Stimulated activated naive B cell treated with anti-CD40 and anti-IgM and Interleukin-4, amounts not matched to agents 10 μg/mL and 1 μg/mL and 100 μg/mL, for 72 hours (primary cell): ENCODE data around the gene DGAT2.

Source experiments
- ATAC-seq, 2 donors: fragments of 150-1000 bp; cut with Tn5 transposase; replicated peaks; 2 replicates each; pipeline ENCODE4 v1.10.0; 2021; ENCODE audit warnings: moderate library complexity in 1 of 2
- DNase-seq: peaks from one replicate; pipeline ENCODE4 v3.0.0; 2021
- H3K27ac Mint-ChIP-seq: one replicate; pipeline ENCODE4 v1.8.0; 2022; ENCODE audit warnings: mild to moderate bottlenecking, mixed read lengths
- H3K27me3 Mint-ChIP-seq, 2 donors: one replicate each; pipeline ENCODE4 v1.8.0; 2022; ENCODE audit warnings: mixed read lengths in 2 of 2
- H3K36me3 Mint-ChIP-seq, 2 donors: one replicate each; pipeline ENCODE4 v1.8.0; 2022; ENCODE audit warnings: mixed read lengths in 2 of 2, mild to moderate bottlenecking in 1 of 2
- H3K4me1 Mint-ChIP-seq, 2 donors: one replicate each; pipeline ENCODE4 v1.8.0; 2022; ENCODE audit warnings: mixed read lengths in 2 of 2, mild to moderate bottlenecking in 1 of 2
- H3K4me3 Mint-ChIP-seq, 2 donors: one replicate each; pipeline ENCODE4 v1.8.0; 2022; ENCODE audit warnings: mild to moderate bottlenecking in 2 of 2, mixed read lengths in 2 of 2, moderate library complexity in 1 of 2
- H3K9me3 Mint-ChIP-seq, 2 donors: one replicate each; pipeline ENCODE4 v1.8.0; 2022; ENCODE audit warnings: mixed read lengths in 2 of 2, mild to moderate bottlenecking in 1 of 2

The DGAT2 gene

DNA sequence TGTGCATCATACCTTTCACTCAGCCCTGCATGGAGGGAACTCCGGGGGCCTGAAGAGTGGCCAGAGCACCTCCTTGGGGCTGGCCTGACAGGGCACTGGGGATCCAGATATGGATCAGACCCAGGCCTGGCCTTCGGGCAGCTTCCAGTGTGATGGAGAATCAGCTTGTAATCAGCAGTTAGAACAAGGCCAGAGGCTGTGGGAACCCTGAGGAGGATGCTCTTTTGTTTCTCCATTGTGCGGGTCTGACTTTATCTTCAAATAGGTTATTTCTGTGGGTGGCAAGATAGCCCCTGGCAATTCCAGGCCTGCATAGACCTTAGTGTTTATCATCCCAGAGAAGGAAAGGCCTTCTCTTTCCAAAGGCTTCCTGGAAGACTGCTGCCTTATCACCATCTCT lies 12.3 kb downstream of the DGAT2 start:
- no peak for DNase-seq
- Mint-ChIP-seq H3K36me3 (peaks cover 31 to 52% of the 10 kb centered on the region in 2 donors), H3K4me1 (peaks cover 22 to 33% of the 10 kb centered on the region in 2 donors), H3K27ac (no peak overlapping the region), H3K9me3 (no peaks in the 10 kb centered on the region), H3K4me3 (no peak overlapping the region), H3K27me3 (no peaks in the 10 kb centered on the region)
- no peak for ATAC-seq

- no peaks in the 10 kb centered on the region for H3K27me3 Mint-ChIP-seq
- H3K27ac Mint-ChIP-seq: no peak overlapping the region
- DNase-seq (no peak), ATAC-seq (no peak)
- H3K4me1 Mint-ChIP-seq: peaks cover 19 to 29% of the 10 kb centered on the region in 2 donors
- H3K36me3 Mint-ChIP-seq: peaks cover 27 to 52% of the 10 kb centered on the region in 2 donors
- H3K4me3 Mint-ChIP-seq: no peak overlapping the region
- no peaks in the 10 kb centered on the region for H3K9me3 Mint-ChIP-seq
These were observed 12.7 kb downstream of the DGAT2 start for GRCh38 chr11:75781296-75781695.

- no peaks in the 10 kb centered on the region for H3K9me3 Mint-ChIP-seq
- peaks cover 18 to 24% of the 10 kb centered on the region in 2 donors for H3K4me1 Mint-ChIP-seq
- DNase-seq (no peak), ATAC-seq (no peak)
- H3K27ac Mint-ChIP-seq: no peak overlapping the region
- no peaks in the 10 kb centered on the region for H3K27me3 Mint-ChIP-seq
- H3K4me3 Mint-ChIP-seq: no peak overlapping the region
- peaks cover 22 to 50% of the 10 kb centered on the region in 2 donors for H3K36me3 Mint-ChIP-seq
These were observed 13.3 kb downstream of the DGAT2 start for GRCh38 chr11:75781831-75782230.

- Mint-ChIP-seq H3K27ac (no peak overlapping the region), H3K4me1 (peaks cover 10 to 15% of the 10 kb centered on the region in 2 donors), H3K9me3 (no peaks in the 10 kb centered on the region), H3K36me3 (peaks cover 23 to 48% of the 10 kb centered on the region in 2 donors), H3K27me3 (no peaks in the 10 kb centered on the region), H3K4me3 (no peak overlapping the region)
- ATAC-seq (no peak), DNase-seq (no peak)
These were observed 14.1 kb downstream of the DGAT2 start for GRCh38 chr11:75782540-75783263.

DNA sequence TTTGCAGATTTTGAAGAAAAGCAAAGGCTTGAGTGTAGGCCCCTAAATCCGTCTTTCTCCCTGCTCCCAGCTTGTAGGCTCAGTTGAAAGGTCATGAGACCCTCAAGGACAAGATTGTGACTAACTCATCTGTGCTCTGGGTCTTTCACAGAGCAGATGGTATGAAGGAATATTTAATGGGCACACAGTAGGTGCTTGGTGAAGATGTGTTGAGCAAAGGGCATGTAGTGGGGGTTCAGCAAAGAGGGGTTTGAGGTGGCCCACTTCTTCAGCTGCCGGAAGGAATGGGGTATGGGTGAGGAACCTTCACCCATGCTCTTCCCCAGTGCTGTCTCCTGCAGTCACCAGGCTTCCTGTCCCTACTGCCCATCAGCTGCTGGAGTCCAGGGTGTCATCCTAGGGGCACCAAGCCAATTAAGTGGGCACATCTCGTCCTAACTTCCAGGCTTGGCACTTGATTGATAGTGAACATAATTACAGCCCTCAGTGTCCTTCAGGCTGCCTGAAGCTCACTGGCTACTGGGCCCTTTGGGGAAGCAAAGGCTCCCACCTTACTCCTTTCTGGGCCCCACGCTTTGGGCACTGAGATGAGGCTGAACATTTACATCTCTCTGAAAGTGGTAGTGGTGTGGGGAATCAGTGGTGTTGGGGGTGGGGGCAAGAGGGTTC lies 15.0 kb downstream of the DGAT2 start:
- H3K27me3 Mint-ChIP-seq: no peaks in the 10 kb centered on the region
- no peak overlapping the region for H3K27ac Mint-ChIP-seq
- H3K9me3 Mint-ChIP-seq: no peaks in the 10 kb centered on the region
- peaks cover 4 to 8% of the 10 kb centered on the region in 2 donors for H3K4me1 Mint-ChIP-seq
- DNase-seq: no peak
- no peak overlapping the region for H3K4me3 Mint-ChIP-seq
- peaks cover 25 to 44% of the 10 kb centered on the region in 2 donors for H3K36me3 Mint-ChIP-seq
- ATAC-seq: no peak

DNA sequence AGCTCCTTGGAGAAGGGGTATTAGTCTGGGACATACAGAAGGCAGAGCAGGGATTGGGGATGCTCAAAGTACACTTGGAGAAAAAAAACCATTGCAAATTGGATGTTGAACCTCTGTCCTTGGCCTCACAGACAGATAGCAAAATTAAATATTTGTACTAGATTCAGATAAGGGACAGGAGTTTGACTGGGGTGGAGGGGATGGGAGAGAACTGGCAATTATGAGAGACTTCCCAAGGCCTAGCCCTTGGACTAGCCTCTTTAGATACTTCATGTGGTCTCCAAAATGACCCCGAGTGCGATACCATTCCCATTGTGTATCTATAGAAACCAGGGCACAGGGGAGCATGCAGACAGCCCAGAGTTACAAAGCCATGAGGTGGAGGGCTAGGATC lies 15.5 kb downstream of the DGAT2 start:
- H3K36me3 Mint-ChIP-seq: peaks cover 29 to 48% of the 10 kb centered on the region in 2 donors
- H3K4me1 Mint-ChIP-seq: peaks cover 4 to 8% of the 10 kb centered on the region in 2 donors

DNA sequence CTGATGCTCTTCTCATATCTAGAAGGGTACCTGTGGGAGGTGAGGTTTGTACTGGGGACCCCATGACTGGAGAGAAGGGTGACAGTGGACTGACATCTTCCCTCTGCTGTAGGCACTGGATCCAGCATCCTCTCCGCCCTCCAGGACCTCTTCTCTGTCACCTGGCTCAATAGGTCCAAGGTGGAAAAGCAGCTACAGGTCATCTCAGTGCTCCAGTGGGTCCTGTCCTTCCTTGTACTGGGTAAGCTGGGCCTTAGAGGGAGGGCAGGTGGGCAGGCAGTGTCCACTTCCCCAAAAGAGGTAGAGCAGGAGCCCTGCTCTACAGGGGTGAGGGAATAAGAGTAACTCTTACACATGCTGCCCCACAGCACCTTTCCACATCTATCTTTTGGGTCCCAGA lies 15.9 kb downstream of the DGAT2 start:
- ATAC-seq: no peak

More for the DNA sequence above, 15.5 kb downstream of the DGAT2 start:
- H3K27ac Mint-ChIP-seq: no peak overlapping the region
- ATAC-seq (no peak), DNase-seq (no peak)
- no peaks in the 10 kb centered on the region for H3K9me3 Mint-ChIP-seq
- H3K27me3 Mint-ChIP-seq: no peaks in the 10 kb centered on the region
- no peak overlapping the region for H3K4me3 Mint-ChIP-seq

DNA sequence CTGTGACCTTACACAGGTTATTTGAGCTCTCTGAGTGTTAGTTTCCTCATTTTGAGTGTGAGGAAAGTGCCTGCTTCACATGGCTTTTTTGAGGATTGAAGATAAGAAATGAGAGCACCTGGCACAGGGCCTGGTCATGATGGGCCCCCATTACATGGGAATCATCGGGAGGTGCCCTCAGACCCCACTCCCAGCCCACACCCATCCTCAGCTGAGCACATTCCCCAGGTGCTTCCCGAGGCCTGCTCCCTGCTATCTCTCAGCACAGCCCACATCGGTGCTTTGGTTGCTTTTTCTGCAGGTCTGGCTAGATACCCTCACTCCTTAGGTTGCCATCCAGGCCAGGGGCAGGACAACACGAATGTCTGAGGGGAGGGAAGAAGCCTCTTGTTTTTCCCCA lies 16.6 kb downstream of the DGAT2 start:
- no peak for DNase-seq
- Mint-ChIP-seq H3K27ac (no peak overlapping the region), H3K4me1 (peaks cover 0 to 2% of the 10 kb centered on the region in 2 donors), H3K27me3 (no peaks in the 10 kb centered on the region), H3K9me3 (no peaks in the 10 kb centered on the region), H3K36me3 (peaks cover 31 to 49% of the 10 kb centered on the region in 2 donors), H3K4me3 (no peak overlapping the region)
- ATAC-seq: no peak

More for the DNA sequence above, 15.9 kb downstream of the DGAT2 start:
- Mint-ChIP-seq H3K4me1 (peaks cover 4 to 8% of the 10 kb centered on the region in 2 donors), H3K27ac (no peak overlapping the region), H3K9me3 (no peaks in the 10 kb centered on the region), H3K27me3 (no peaks in the 10 kb centered on the region), H3K36me3 (peaks cover 32 to 50% of the 10 kb centered on the region in 2 donors), H3K4me3 (no peak overlapping the region)
- DNase-seq: no peak

DNA sequence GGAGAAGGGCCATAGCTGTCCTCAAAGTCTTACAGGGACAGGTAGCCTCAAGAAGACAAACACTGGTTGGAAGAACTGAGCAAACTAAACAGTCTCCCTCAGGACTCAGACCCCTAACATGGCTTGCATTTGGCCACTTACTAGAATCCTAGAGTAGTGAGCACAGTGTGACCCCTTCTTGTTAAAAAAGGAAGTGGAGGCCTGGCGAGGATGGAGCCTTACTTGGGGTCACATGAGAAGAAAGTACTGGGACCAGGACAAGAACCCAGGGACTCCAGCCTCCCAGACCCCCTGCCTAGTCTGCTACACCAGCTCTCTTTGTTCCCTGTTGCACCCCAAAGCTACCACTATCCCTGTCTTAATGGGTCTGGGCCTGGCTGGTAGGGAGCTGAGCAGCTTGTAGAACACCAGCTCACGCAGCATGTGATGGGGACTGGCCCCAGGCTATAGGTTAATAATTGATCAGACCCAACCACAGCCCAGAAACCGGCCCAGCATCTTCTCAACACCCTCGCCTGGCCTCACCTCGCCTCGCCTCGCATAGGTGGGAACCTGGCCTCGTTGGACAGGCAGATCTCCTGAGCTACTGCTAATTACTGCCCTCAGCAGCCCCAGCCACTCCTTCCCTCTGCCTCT lies 17.6 kb downstream of the DGAT2 start:
- Mint-ChIP-seq H3K36me3 (peaks cover 34 to 53% of the 10 kb centered on the region in 2 donors), H3K27ac (no peak overlapping the region), H3K9me3 (no peaks in the 10 kb centered on the region), H3K27me3 (no peaks in the 10 kb centered on the region), H3K4me3 (no peak overlapping the region), H3K4me1 (no peaks in the 10 kb centered on the region)
- ATAC-seq (no peak), DNase-seq (no peak)

GRCh38 chr11:75789521-75789920 lies 20.9 kb downstream of the DGAT2 start:
- DNase-seq (no peak), ATAC-seq (no peak)
- Mint-ChIP-seq H3K27me3 (no peaks in the 10 kb centered on the region), H3K4me1 (no peaks in the 10 kb centered on the region), H3K36me3 (peaks cover 43 to 74% of the 10 kb centered on the region in 2 donors), H3K9me3 (no peaks in the 10 kb centered on the region), H3K27ac (no peak overlapping the region), H3K4me3 (no peak overlapping the region)

GRCh38 chr11:75790986-75791385 lies 22.4 kb downstream of the DGAT2 start:
- no peaks in the 10 kb centered on the region for H3K27me3 Mint-ChIP-seq
- no peak overlapping the region for H3K27ac Mint-ChIP-seq
- ATAC-seq: no peak
- no peak for DNase-seq
- H3K36me3 Mint-ChIP-seq: peaks cover 41 to 69% of the 10 kb centered on the region in 2 donors
- no peaks in the 10 kb centered on the region for H3K4me1 Mint-ChIP-seq
- no peaks in the 10 kb centered on the region for H3K9me3 Mint-ChIP-seq
- no peak overlapping the region for H3K4me3 Mint-ChIP-seq

- Mint-ChIP-seq H3K36me3 (peaks cover 49 to 72% of the 10 kb centered on the region in 2 donors), H3K9me3 (no peaks in the 10 kb centered on the region), H3K27me3 (no peaks in the 10 kb centered on the region), H3K27ac (no peak overlapping the region), H3K4me1 (peaks cover 2 to 6% of the 10 kb centered on the region in 2 donors), H3K4me3 (no peak overlapping the region)
- ATAC-seq (no peak), DNase-seq (no peak)
These were observed 23.7 kb downstream of the DGAT2 start for GRCh38 chr11:75792127-75792731.

DNA sequence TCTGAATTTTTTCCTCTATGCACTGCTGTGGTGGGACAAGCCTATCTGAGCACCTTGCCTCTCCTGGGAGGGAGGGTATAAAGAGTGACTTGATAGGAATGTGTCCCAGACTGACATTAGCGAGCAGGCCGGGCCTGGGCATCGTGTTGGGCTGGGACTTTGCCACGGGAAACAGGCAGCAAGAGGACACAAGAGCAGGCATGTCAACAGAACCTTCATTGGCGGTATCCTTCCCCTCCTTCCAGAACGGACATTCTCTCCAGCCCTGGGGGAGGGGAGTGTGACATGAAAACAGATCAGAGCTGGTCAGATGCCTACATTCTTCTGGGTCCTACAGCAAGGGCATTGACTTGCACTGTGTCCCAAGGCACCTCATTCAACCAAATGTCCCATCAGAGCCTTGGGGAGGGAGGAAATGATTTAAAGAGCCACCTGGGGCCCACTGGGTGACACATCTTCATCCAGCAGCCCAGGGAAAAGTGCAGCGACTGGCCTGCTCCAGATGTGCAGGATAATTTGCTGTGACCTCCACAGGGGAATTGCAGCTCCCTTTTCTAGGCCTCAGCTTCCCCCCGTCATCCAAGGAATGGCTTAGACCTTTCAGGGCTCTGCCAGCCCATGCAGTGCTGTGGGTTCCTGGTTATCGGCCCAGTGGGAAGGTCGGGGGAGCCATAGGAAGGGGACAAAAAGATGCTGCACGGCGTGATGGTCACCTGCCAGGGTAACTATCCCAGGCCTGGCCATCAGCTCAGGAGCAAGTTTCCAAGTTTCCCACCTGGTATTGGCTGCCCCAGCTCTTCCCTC lies 24.6 kb downstream of the DGAT2 start:
- no peaks in the 10 kb centered on the region for H3K27me3 Mint-ChIP-seq
- peaks cover 5 to 11% of the 10 kb centered on the region in 2 donors for H3K4me1 Mint-ChIP-seq
- H3K9me3 Mint-ChIP-seq: no peaks in the 10 kb centered on the region
- no peak overlapping the region for H3K4me3 Mint-ChIP-seq
- peaks cover 55 to 77% of the 10 kb centered on the region in 2 donors for H3K36me3 Mint-ChIP-seq
- DNase-seq (no peak), ATAC-seq (no peak)
- no peak overlapping the region for H3K27ac Mint-ChIP-seq

GRCh38 chr11:75793966-75794365 lies 25.4 kb downstream of the DGAT2 start:
- Mint-ChIP-seq H3K36me3 (peaks cover 55 to 78% of the 10 kb centered on the region in 2 donors), H3K27ac (no peak overlapping the region), H3K4me3 (no peak overlapping the region), H3K27me3 (no peaks in the 10 kb centered on the region), H3K9me3 (no peaks in the 10 kb centered on the region), H3K4me1 (peaks cover 5 to 11% of the 10 kb centered on the region in 2 donors)
- ATAC-seq (no peak), DNase-seq (no peak)
